Raji (cell line): ENCODE data around the gene PCNX1.

Source experiments
- POLR2A ChIP-seq: IDR thresholded peaks from 2 replicates; pipeline ENCODE4 v1.6.1; 2011; ENCODE audit warnings: low read depth, low read length, control low read depth; ENCODE audit not compliant: insufficient read depth

PCNX1 gene

GRCh38 chr14:71011479-71011878, 104.2 kb downstream of the PCNX1 start:
- no peak for TF ChIP-seq POLR2A

GRCh38 chr14:71012888-71013287, 105.6 kb downstream of the PCNX1 start:
- TF ChIP-seq POLR2A = no peak

GRCh38 chr14:71013551-71014192, 106.4 kb downstream of the PCNX1 start:
- no peak for TF ChIP-seq POLR2A

GRCh38 chr14:71021347-71022011, 114.2 kb downstream of the PCNX1 start:
- no peak for TF ChIP-seq POLR2A

GRCh38 chr14:71022012-71022869, 115.0 kb downstream of the PCNX1 start:
- TF ChIP-seq POLR2A = no peak

GRCh38 chr14:71022939-71023338, 115.7 kb downstream of the PCNX1 start:
- TF ChIP-seq POLR2A = no peak

- no peak for TF ChIP-seq POLR2A
Measured at GRCh38 chr14:71029236-71029781, 122.0 kb downstream of the PCNX1 start.

- TF ChIP-seq POLR2A = no peak
Measured at GRCh38 chr14:71031000-71031399, 123.7 kb downstream of the PCNX1 start.

GRCh38 chr14:71036433-71036832, 129.2 kb downstream of the PCNX1 start:
- no peak for TF ChIP-seq POLR2A

- no peak for TF ChIP-seq POLR2A
Measured at GRCh38 chr14:71048393-71048792, 141.1 kb downstream of the PCNX1 start.

- TF ChIP-seq POLR2A = no peak
Measured at GRCh38 chr14:71049435-71050133, 142.3 kb downstream of the PCNX1 start.

GRCh38 chr14:71050227-71050823, 143.1 kb downstream of the PCNX1 start:
- no peak for TF ChIP-seq POLR2A

GRCh38 chr14:71054706-71055105, 147.4 kb downstream of the PCNX1 start:
- TF ChIP-seq POLR2A = no peak

GRCh38 chr14:71056168-71056567, 148.9 kb downstream of the PCNX1 start:
- TF ChIP-seq POLR2A = no peak

- TF ChIP-seq POLR2A = no peak
Measured at GRCh38 chr14:71060274-71060673, 153.0 kb downstream of the PCNX1 start.
